SK-N-SH treated with all-trans-retinoic acid at 6 μM for 48 hours (cell line): ENCODE measurements around the gene PRKD2.

Source experiments
- CREB5 ChIP-seq: fragments of 250-450 bp; sonication (Bioruptor Pico); IDR thresholded peaks from 2 replicates; pipeline ENCODE4 v1.5.1; 2020; ENCODE audit warnings: low read depth, mild to moderate bottlenecking, moderate library complexity
- CSDC2 ChIP-seq: fragments of 250-450 bp; sonication (Bioruptor Pico); IDR thresholded peaks from 2 replicates; pipeline ENCODE4 v1.5.0; 2020; ENCODE audit warnings: mild to moderate bottlenecking, moderate library complexity
- CSRNP3 ChIP-seq: fragments of 250-450 bp; sonication (Bioruptor Pico); IDR thresholded peaks from 2 replicates; pipeline ENCODE4 v1.5.1; 2021; ENCODE audit warnings: mild to moderate bottlenecking, moderate library complexity
- ESRRG ChIP-seq: fragments of 250-450 bp; sonication (Bioruptor Pico); IDR thresholded peaks from 2 replicates; pipeline ENCODE4 v1.6.1; 2021; ENCODE audit warnings: mild to moderate bottlenecking
- ISL1 ChIP-seq: fragments of 250-450 bp; sonication (Bioruptor Pico); IDR thresholded peaks from 2 replicates; pipeline ENCODE4 v2.1.2; 2022; ENCODE audit warnings: mild to moderate bottlenecking, moderate library complexity
- SNAI2 ChIP-seq: fragments of 250-450 bp; sonication (Bioruptor Pico); IDR thresholded peaks from 2 replicates; pipeline ENCODE4 v1.5.0; 2020; ENCODE audit warnings: mild to moderate bottlenecking, moderate library complexity
- ZNF8 ChIP-seq: fragments of 450-650 bp; formaldehyde crosslinking; IDR thresholded peaks from 2 replicates; pipeline ENCODE4 v1.5.0; 2020; ENCODE audit warnings: mild to moderate bottlenecking, moderate library complexity

GRCh38 chr19:46704379-46705076, 12.4 kb downstream of the PRKD2 start:
- TF ChIP-seq ISL1 (CRISPR knock-in tag), result no peak
- no peak for TF ChIP-seq ESRRG (CRISPR knock-in tag)
- TF ChIP-seq CREB5, result no peak
- no peak for TF ChIP-seq CSRNP3 (CRISPR knock-in tag)
- TF ChIP-seq CSDC2 (CRISPR knock-in tag), result no peak
- TF ChIP-seq ZNF8 (CRISPR knock-in tag), result no peak
- TF ChIP-seq SNAI2 (CRISPR knock-in tag), result no peak
